K562 (cell line): ENCODE data around the gene GPX7.

Experiments
- ARHGAP35 ChIP-seq: fragments of 450-650 bp; IDR thresholded peaks from 2 replicates; pipeline ENCODE4 v1.6.1; 2018; ENCODE audit not compliant: partially characterized antibody
- BRF1 ChIP-seq: IDR thresholded peaks from 3 replicates; pipeline ENCODE4 v1.6.1; 2011; ENCODE audit warnings: borderline replicate concordance, mild to moderate bottlenecking; ENCODE audit not compliant: insufficient read length; ENCODE audit errors: extremely low read depth
- CBX3 ChIP-seq, 2 experiments: IDR thresholded peaks; 1 replicate in 1 of 2; 2 replicates in 1 of 2; pipeline ENCODE4 v1.6.1; 2012; ENCODE audit warnings: inconsistent platforms in 2 of 2, low read length in 2 of 2, borderline replicate concordance in 1 of 2, control low read depth in 1 of 2
- EP300 ChIP-seq: IDR thresholded peaks from 2 replicates; pipeline ENCODE4 v1.6.1; 2012; ENCODE audit warnings: low read length, improper control_type of control experiment
- EZH2 ChIP-seq: IDR thresholded peaks from 2 replicates; pipeline ENCODE4 v1.6.1; 2012; ENCODE audit warnings: low read depth, mild to moderate bottlenecking, inconsistent platforms, low read length, borderline replicate concordance
- GATAD2B ChIP-seq: fragments of 450-650 bp; IDR thresholded peaks from 2 replicates; pipeline ENCODE4 v1.6.1; 2017; ENCODE audit warnings: mild to moderate bottlenecking, borderline replicate concordance
- MTA2 ChIP-seq: fragments of 450-650 bp; IDR thresholded peaks from 2 replicates; pipeline ENCODE4 v1.6.1; 2016; ENCODE audit warnings: low read depth
- PHF8 ChIP-seq: fragments of 200-600 bp; sonication (generic); IDR thresholded peaks from 2 replicates; pipeline ENCODE4 v1.6.1; 2012; ENCODE audit warnings: mixed run types, mild to moderate bottlenecking, inconsistent platforms, low read length, moderate library complexity, borderline replicate concordance
- POLR2AphosphoS5 ChIP-seq: IDR thresholded peaks from 2 replicates; pipeline ENCODE4 v1.6.1; 2011; ENCODE audit warnings: mild to moderate bottlenecking, low read depth, low read length, moderate library complexity; ENCODE audit not compliant: control insufficient read depth, insufficient read depth
- SIN3A ChIP-seq, 2 experiments: fragments of 150-350 bp in 1 of 2; IDR thresholded peaks; 2 replicates each; pipeline ENCODE4 v1.6.1; 2011 to 2016; ENCODE audit warnings: borderline replicate concordance in 2 of 2, low read depth in 2 of 2, low read length in 2 of 2, mild to moderate bottlenecking in 2 of 2, moderate library complexity in 2 of 2; ENCODE audit not compliant: control insufficient read depth in 1 of 2
- ZNF174 ChIP-seq: fragments of 250-450 bp; sonication (Bioruptor Pico); IDR thresholded peaks from 2 replicates; pipeline ENCODE4 v1.4.0; 2020; ENCODE audit warnings: mild to moderate bottlenecking
- ZNF668 ChIP-seq: fragments of 250-450 bp; sonication (Bioruptor Pico); IDR thresholded peaks from 2 replicates; pipeline ENCODE4 v1.8.0; 2022; ENCODE audit warnings: mild to moderate bottlenecking, inconsistent platforms
- TF ChIP-seq, protein P1 (sequence below), 3 experiments: IDR thresholded peaks in 2 of 3; conservative IDR thresholded peaks in 1 of 3; 2 replicates each; pipeline ENCODE4 v1.5.1; 2011 to 2012; ENCODE audit warnings: low read length in 3 of 3, mild to moderate bottlenecking in 3 of 3, control low read depth in 2 of 3, improper control_type of control experiment in 1 of 3, inconsistent platforms in 1 of 3, low read depth in 1 of 3, mixed read lengths in 1 of 3, moderate library complexity in 1 of 3; ENCODE audit not compliant: insufficient read depth in 2 of 3
- TF ChIP-seq, protein P2 (sequence below), 2 experiments: fragments of 450-650 bp; IDR thresholded peaks; 2 replicates each; pipeline ENCODE4 v1.6.1; 2016; ENCODE audit warnings: mild to moderate bottlenecking in 2 of 2, borderline replicate concordance in 1 of 2, low read depth in 1 of 2, moderate library complexity in 1 of 2

DNA sequence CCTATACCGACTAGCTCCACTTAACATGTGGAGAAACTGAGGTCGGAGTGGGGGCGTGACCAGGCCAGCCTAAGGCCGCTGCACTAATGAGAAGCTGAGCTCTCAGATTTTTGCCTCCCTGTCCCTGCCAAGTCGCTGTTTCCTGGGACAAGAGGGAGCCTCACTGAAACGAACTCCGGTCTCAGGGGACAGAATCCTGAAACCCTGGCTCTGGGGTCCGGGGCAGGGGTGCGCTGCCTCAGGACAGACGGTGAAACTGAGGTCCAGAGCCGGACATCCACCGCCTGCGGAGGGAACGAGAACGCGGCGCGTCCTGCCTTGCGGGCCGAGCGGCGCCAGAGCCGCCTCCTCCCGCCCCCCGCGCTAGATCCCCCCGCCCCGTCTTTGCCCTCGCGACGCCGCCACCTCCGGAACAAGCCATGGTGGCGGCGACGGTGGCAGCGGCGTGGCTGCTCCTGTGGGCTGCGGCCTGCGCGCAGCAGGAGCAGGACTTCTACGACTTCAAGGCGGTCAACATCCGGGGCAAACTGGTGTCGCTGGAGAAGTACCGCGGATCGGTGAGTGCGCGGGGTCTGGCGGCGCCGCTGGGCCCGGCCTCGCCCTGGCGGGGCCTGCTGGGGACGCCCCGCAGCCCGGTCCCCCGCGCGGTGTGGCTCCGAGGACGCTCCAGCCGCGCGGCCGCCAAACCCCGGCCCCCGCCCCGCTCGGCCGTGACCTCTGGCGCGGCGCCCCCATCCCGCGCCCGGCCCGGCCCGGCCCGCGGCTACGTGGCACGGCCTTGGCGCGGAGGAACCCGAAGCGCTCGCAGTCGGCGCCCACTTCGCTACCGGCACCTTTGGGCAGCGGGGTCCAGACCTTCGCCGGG lies at the start of gene GPX7:
- TF ChIP-seq EP300 (no peak), CBX3 (IDR thresholded peaks at IDR 0.05; ENCODE audit: borderline replicate concordance in 1 of 2, low read length in 2 of 2) (no peak), EZH2 (no peak), SIN3A (IDR thresholded peaks at IDR 0.05; ENCODE audit: borderline replicate concordance in 2 of 2, control insufficient read depth in 1 of 2, low read depth in 2 of 2, low read length in 2 of 2) (no peak), ZNF668 (no peak), ZNF174 (CRISPR knock-in tag) (no peak), POLR2AphosphoS5 (no peak), BRF1 (no peak), GATAD2B (no peak), MTA2 (no peak), PHF8 (no peak), ARHGAP35 (no peak)
- TF ChIP-seq, protein P1, sequence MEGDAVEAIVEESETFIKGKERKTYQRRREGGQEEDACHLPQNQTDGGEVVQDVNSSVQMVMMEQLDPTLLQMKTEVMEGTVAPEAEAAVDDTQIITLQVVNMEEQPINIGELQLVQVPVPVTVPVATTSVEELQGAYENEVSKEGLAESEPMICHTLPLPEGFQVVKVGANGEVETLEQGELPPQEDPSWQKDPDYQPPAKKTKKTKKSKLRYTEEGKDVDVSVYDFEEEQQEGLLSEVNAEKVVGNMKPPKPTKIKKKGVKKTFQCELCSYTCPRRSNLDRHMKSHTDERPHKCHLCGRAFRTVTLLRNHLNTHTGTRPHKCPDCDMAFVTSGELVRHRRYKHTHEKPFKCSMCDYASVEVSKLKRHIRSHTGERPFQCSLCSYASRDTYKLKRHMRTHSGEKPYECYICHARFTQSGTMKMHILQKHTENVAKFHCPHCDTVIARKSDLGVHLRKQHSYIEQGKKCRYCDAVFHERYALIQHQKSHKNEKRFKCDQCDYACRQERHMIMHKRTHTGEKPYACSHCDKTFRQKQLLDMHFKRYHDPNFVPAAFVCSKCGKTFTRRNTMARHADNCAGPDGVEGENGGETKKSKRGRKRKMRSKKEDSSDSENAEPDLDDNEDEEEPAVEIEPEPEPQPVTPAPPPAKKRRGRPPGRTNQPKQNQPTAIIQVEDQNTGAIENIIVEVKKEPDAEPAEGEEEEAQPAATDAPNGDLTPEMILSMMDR (IDR thresholded peaks at IDR 0.05 in 2 of 3, conservative IDR thresholded peaks at IDR 0.05 in 1 of 3; ENCODE audit: insufficient read depth in 2 of 3, low read depth in 1 of 3, low read length in 3 of 3), result no peak
- TF ChIP-seq, protein P2, sequence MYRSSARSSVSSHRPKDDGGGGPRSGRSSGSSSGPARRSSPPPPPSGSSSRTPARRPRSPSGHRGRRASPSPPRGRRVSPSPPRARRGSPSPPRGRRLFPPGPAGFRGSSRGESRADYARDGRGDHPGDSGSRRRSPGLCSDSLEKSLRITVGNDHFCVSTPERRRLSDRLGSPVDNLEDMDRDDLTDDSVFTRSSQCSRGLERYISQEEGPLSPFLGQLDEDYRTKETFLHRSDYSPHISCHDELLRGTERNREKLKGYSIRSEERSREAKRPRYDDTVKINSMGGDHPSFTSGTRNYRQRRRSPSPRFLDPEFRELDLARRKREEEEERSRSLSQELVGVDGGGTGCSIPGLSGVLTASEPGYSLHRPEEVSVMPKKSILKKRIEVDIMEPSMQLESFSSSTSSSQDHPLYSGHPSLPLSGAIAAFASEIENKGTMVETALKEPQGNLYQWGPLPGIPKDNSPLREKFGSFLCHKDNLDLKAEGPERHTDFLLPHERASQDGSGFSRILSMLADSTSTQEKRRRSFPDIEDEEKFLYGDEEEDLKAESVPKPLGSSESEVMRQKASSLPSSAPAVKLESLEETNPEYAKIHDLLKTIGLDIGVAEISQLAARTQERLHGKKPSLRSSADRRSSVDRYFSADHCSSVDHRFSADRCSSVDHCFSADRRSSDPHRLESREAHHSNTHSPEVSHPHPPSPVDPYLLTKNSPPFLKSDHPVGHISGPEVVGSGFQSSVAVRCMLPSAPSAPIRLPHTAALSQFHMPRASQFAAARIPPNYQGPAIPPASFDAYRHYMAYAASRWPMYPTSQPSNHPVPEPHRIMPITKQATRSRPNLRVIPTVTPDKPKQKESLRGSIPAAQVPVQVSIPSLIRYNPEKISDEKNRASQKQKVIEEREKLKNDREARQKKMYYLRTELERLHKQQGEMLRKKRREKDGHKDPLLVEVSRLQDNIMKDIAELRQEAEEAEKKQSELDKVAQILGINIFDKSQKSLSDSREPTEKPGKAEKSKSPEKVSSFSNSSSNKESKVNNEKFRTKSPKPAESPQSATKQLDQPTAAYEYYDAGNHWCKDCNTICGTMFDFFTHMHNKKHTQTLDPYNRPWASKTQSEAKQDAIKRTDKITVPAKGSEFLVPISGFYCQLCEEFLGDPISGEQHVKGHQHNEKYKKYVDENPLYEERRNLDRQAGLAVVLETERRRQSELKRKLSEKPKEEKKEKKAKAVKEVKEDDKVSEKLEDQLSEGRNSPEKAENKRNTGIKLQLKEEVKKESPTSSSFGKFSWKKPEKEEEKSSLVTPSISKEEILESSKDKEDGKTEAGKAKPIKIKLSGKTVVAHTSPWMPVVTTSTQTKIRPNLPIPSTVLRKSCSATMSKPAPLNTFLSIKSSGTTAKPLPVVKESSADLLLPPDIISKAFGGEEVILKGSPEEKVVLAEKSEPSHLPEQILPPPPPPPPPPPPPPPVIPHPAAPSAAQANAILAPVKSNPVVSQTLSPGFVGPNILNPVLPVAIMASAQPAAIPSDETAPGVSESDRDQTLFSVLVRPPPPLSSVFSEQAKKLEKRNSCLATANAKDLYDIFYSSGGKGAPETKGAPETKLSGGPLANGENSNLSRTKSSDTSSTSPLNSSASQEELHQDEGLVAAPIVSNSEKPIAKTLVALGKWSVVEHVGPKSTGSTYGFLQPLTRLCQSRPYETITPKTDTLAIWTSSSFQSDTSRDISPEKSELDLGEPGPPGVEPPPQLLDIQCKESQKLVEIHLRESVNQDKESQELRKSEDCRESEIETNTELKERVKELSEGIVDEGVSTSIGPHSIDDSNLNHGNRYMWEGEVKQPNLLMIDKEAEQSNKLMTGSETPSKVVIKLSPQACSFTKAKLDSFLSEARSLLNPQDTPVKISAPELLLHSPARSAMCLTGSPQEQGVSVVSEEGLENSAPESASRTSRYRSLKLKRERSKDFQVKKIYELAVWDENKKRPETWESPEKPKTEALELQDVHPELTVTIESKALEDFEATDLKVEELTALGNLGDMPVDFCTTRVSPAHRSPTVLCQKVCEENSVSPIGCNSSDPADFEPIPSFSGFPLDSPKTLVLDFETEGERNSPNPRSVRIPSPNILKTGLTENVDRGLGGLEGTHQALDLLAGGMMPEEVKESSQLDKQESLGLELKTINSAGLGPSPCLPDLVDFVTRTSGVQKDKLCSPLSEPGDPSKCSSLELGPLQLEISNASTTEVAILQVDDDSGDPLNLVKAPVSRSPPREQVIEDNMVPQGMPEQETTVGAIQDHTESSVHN (IDR thresholded peaks at IDR 0.05; ENCODE audit: borderline replicate concordance in 1 of 2, low read depth in 1 of 2), result no peak
